GM18505 (cell line): ENCODE results near the gene LTC4S.

Source experiments
- ATAC-seq: cut with Tn5 transposase; IDR thresholded peaks from one replicate; pipeline ENCODE4 v1.9.1; 2021; ENCODE audit not compliant: unreplicated experiment
- POLR2A ChIP-seq: IDR thresholded peaks from 4 replicates; pipeline ENCODE4 v1.6.1; 2011; ENCODE audit warnings: borderline replicate concordance; ENCODE audit not compliant: insufficient read depth, insufficient read length; ENCODE audit errors: extremely low read depth

The LTC4S gene

DNA sequence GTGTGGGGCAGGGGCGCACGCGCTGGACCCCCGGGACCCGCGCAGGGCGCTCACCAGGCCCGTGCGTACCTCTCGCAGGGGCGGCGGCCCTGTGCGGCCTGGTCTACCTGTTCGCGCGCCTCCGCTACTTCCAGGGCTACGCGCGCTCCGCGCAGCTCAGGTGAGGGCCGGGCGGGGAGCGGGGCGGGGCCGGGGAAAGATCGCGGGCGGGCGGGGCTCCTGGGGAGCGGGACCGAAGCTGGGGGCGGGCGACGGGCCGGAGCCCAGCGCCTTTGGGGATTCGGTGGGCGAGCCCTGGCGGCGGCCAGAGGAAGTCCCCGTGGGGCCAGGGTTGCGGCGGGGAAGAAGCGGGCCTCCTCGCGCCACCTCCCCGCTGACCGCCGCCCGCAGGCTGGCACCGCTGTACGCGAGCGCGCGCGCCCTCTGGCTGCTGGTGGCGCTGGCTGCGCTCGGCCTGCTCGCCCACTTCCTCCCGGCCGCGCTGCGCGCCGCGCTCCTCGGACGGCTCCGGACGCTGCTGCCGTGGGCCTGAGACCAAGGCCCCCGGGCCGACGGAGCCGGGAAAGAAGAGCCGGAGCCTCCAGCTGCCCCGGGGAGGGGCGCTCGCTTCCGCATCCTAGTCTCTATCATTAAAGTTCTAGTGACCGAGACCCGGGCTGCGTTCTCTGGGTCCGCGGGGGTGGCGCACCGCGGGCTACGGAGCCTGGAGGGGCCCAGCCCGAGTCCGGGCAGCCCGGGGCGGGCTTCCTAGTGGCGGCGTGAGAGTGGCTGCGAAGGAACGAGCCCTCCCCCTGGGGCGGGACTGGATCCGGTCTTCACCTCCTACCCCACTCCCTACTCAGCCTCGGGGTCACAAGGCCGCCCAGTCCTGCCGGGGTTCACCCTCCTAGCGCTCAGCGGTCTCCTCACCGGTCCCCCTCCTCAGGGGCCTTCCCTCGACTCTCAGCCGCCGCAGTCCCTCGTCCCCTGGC is 2.4 kb downstream of the LTC4S start:
- peak; percentile 68 for ATAC-seq
- peak; percentile 83 for TF ChIP-seq POLR2A

DNA sequence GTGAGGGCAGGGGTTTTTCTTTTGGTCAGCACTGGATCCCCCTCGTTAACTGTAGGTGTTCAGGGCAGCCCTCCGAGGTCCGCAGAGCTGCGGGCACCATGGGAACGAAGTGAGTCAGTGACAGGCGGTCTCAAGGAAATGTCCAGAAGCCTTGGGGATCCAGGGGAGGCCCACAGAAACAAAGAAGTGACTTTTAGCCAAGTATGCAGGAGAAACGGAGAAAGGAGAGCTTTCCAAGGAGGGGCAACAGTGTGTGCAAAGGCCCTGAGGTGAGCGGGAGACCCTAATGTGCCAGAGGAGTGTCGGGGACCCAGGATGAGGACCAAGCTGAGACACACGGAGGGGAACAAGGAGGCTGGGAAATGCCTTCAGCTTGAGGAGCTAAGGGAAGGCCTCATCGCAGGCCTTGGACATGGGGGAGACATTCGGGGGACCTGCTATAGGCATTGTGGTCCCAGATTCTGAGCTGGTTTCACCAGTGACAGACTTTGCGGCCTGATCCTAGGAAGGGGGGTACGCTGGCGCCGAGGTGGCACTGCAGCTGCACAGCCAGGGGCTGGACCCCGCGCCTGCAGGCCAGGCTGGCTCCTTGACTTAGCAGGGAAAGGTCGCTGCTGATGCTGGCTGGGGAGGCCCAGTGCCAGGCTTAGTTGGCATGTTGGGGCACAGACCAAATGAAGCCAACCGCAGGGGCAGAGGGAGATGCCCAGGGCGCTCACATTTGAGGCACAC is 3.3 kb downstream of the LTC4S start:
- no peak for ATAC-seq
- no peak for TF ChIP-seq POLR2A

GRCh38 chr5:179797741-179798140 is 4.0 kb downstream of the LTC4S start:
- TF ChIP-seq POLR2A, result no peak
- no peak for ATAC-seq

DNA sequence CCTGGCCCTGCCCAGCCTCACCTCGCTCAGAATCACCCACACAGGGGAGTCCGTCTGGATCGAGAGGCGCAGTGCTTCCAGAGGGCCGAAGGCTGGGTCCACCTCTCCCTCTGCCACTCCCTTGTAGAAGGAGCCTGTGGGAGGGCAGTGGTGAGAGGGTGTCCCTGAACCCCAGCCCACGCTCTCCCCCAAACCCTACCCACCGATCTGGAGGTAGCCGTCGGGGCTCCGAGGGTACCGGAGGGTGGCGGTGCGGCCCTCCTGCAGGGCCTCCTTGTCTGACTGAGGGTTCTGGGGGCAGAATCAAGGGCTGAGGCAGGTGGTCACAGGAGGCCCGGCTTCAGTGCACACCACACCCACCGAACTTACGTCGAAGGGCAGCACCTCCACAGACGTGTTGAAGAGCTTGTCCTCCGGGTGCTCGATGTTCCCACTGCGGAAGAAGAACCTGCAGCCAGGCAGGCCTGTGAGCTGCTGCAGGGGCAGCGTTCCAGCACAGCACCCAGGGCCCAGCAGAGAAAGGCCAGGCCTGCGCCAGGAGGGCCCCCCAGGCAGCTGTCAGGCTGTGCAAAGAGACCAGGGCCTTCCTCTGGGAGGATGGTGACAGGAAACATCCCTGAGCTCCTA is 4.5 kb downstream of the LTC4S start:
- TF ChIP-seq POLR2A, result no peak
- ATAC-seq, result no peak

DNA sequence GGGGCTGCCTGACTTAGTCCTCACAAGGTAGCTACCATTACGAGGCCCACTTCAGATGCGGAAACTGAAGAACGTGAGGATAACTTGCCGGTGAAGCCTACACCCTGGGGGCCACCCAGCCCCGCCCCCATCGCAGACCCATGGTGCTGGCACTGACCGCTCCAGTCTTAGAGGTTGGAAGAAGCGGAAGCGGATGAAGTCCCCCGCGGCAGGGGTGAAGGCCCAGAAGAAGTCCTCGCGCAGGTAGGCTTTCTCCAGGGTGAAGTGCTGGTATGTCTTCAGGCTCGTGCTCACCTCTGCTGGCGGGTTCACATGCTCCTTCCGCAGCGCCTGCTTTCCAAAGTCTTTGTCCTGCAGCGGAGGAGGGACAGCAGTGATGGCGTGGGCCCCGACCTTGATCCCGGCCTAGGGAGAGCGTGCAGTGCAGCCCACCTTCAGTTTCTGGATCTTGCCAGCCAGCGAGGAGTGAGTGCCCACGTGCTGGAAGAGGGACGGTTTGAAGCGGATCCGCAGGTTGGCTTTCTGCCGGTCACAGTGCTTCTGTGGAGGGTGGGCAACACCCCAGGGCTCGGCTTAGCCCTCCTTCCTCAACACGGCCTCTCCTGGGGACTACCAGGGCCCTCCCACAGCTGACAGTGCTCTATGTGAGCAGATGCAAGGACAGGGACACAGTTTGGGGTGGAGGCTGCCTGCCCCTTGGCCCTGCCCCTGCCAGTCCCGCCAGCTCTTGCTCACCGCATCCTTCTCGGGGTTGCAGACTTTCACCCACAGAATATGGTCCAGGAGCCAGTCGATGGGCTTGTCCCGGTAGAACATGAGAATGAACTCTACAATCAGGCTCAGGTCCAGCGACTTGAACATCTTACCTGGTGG is 5.2 kb downstream of the LTC4S start:
- no peak for ATAC-seq
- no peak for TF ChIP-seq POLR2A

- TF ChIP-seq POLR2A, result no peak
- no peak for ATAC-seq
These were observed 5.8 kb downstream of the LTC4S start for GRCh38 chr5:179799644-179799973.

GRCh38 chr5:179800071-179800695 is 6.4 kb downstream of the LTC4S start:
- ATAC-seq, result no peak
- no peak for TF ChIP-seq POLR2A

- ATAC-seq, result no peak
These were observed 7.0 kb downstream of the LTC4S start for GRCh38 chr5:179800696-179801201.

DNA sequence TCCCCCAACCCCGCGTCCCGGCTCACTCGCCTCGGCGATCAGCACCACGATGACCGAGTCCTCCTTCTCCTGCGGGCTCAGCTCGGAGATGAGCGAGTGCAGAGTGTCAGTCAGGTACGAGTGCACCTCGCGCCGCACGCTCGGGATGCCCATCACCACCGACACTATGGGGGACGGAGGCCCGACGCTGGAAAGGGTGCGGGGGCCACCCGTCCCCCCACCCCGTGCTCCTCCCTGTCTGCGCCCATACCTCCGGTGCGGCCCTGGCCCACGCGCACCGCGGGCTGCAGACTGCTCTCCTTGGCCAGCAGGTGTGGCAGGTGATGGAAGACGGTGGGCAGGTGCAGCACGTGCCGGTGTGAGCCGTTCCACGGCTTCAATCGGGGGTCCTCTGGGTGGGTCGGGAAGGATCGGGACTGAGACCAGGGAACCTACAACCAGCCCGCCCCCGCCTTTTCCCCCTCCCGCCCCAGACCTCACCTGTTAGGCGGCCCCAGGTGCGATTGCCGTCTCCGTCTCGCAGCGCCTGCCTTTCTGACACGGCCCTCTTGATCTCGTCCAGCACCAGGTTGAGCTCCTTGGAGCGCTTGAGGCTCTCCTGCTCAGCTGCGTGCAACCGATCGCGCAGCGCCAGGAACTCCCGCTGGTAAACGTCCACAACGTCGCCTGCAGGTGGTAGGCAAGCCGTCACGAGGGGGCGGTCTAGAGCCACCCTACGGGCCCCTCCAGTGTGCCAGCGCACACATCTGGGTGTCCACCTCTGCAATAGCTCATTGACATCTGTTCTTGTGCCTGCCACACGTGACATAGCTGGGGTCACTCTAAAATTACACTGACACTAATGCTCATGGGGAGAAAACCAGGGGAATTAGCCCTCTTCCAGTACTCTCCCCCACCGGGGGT is 7.8 kb downstream of the LTC4S start:
- no peak for ATAC-seq
- no peak for TF ChIP-seq POLR2A

More at GRCh38 chr5:179800696-179801201, 7.0 kb downstream of the LTC4S start:
- no peak for TF ChIP-seq POLR2A

- no peak for ATAC-seq
- no peak for TF ChIP-seq POLR2A
These were observed 8.6 kb downstream of the LTC4S start for GRCh38 chr5:179802207-179802883.
